Measurements from ENCODE around the gene CIDEC.
"Not testable (repeated sequence)": the region's sequence is repeated elsewhere in the genome, so short reads cannot be mapped to it uniquely, and the experiment has no call there.

DNA sequence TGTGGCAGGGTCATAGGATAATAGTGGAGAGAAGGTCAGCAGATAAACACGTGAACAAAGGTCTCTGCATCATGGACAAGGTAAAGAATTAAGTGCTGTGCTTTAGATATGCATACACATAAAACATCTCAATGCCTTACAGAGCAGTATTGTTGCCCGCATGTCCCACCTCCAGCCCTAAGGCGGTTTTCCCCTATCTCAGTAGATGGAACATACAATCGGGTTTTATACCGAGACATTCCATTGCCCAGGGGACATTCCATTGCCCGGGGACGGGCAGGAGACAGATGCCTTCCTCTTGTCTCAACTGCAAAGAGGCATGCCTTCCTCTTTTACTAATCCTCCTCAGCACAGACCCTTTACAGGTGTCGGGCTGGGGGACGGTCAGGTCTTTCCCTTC, 32.2 kb downstream of the CIDEC start:
- TF ChIP-seq, protein P1, sequence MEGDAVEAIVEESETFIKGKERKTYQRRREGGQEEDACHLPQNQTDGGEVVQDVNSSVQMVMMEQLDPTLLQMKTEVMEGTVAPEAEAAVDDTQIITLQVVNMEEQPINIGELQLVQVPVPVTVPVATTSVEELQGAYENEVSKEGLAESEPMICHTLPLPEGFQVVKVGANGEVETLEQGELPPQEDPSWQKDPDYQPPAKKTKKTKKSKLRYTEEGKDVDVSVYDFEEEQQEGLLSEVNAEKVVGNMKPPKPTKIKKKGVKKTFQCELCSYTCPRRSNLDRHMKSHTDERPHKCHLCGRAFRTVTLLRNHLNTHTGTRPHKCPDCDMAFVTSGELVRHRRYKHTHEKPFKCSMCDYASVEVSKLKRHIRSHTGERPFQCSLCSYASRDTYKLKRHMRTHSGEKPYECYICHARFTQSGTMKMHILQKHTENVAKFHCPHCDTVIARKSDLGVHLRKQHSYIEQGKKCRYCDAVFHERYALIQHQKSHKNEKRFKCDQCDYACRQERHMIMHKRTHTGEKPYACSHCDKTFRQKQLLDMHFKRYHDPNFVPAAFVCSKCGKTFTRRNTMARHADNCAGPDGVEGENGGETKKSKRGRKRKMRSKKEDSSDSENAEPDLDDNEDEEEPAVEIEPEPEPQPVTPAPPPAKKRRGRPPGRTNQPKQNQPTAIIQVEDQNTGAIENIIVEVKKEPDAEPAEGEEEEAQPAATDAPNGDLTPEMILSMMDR (IDR thresholded peaks at IDR 0.05), result not testable (repeated sequence)
- TF ChIP-seq POLR2A (IDR thresholded peaks at IDR 0.05), result not testable (repeated sequence)

Measured in testis (tissue), 2 donors.